WTC11 (cell line): Measurements from ENCODE around the gene FCN1.

Experiments
- CBFB ChIP-seq: sonication (generic); formaldehyde crosslinking; IDR thresholded peaks from 2 replicates; pipeline ENCODE4 v1.8.1; 2022; ENCODE audit warnings: mild to moderate bottlenecking, low read depth, missing genetic modification reagents
- CREM ChIP-seq: sonication (generic); formaldehyde crosslinking; IDR thresholded peaks from 2 replicates; pipeline ENCODE4 v1.8.1; 2022; ENCODE audit warnings: mild to moderate bottlenecking, missing genetic modification reagents, moderate library complexity
- EMX1 ChIP-seq: fragments of 250-450 bp; sonication (Bioruptor Pico); IDR thresholded peaks from 2 replicates; pipeline ENCODE4 v1.8.0; 2021; ENCODE audit warnings: mild to moderate bottlenecking
- ESRRA ChIP-seq: sonication (generic); formaldehyde crosslinking; IDR thresholded peaks from 2 replicates; pipeline ENCODE4 v1.8.1; 2022; ENCODE audit warnings: mild to moderate bottlenecking, missing genetic modification reagents, borderline replicate concordance
- NFE2L1 ChIP-seq: sonication (generic); formaldehyde crosslinking; IDR thresholded peaks from 2 replicates; pipeline ENCODE4 v1.8.1; 2023; ENCODE audit warnings: missing genetic modification reagents
- NR3C1 ChIP-seq: sonication (generic); formaldehyde crosslinking; conservative IDR thresholded peaks from 2 replicates; pipeline ENCODE4 v1.8.1; 2023; ENCODE audit warnings: low read depth, mild to moderate bottlenecking, missing genetic modification reagents
- RORB ChIP-seq: fragments of 250-450 bp; sonication (Bioruptor Pico); IDR thresholded peaks from 2 replicates; pipeline ENCODE4 v1.9.0; 2021; ENCODE audit warnings: mild to moderate bottlenecking
- SMAD3 ChIP-seq: sonication (generic); formaldehyde crosslinking; IDR thresholded peaks from 2 replicates; pipeline ENCODE4 v1.8.0; 2022; ENCODE audit warnings: missing genetic modification reagents, mild to moderate bottlenecking, borderline replicate concordance
- TP53 ChIP-seq: sonication (generic); formaldehyde crosslinking; IDR thresholded peaks from 2 replicates; pipeline ENCODE4 v1.8.1; 2023; ENCODE audit warnings: mild to moderate bottlenecking, missing genetic modification reagents
- ZNF121 ChIP-seq: sonication (generic); formaldehyde crosslinking; IDR thresholded peaks from 2 replicates; pipeline ENCODE4 v1.8.0; 2023; ENCODE audit warnings: missing genetic modification reagents
- TF ChIP-seq, protein P1 (sequence below): sonication (generic); formaldehyde crosslinking; IDR thresholded peaks from 2 replicates; pipeline ENCODE4 v1.8.0; 2022; ENCODE audit warnings: mild to moderate bottlenecking, missing genetic modification reagents
- TF ChIP-seq, protein P2 (sequence below): fragments of 200-600 bp; IDR thresholded peaks from 2 replicates; pipeline ENCODE4 v1.8.0; 2022; ENCODE audit warnings: antibody characterized with exemption
- TF ChIP-seq, protein P3 (sequence below): sonication (generic); formaldehyde crosslinking; IDR thresholded peaks from 2 replicates; pipeline ENCODE4 v1.8.0; 2022; ENCODE audit warnings: mild to moderate bottlenecking, missing genetic modification reagents

DNA sequence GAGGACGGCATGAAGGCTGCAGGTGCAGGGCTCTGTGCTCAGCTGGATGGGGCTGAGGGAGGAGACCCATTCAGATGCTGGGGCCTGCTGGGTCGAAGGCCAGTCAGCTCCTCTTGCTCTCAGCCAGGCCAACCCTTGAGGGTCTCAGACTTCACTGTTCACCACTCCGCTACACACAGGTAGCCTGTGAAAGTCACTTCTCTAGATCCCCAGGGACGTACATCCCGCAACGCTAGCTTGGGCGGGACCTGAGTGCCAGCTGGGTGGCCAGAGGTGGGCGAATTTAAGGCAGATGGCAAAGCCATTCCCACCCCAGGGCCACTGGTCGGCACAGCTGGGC is 42.2 kb upstream of the FCN1 start:
- TF ChIP-seq ZNF121 (CRISPR knock-in tag), result no peak
- TF ChIP-seq, protein P1, sequence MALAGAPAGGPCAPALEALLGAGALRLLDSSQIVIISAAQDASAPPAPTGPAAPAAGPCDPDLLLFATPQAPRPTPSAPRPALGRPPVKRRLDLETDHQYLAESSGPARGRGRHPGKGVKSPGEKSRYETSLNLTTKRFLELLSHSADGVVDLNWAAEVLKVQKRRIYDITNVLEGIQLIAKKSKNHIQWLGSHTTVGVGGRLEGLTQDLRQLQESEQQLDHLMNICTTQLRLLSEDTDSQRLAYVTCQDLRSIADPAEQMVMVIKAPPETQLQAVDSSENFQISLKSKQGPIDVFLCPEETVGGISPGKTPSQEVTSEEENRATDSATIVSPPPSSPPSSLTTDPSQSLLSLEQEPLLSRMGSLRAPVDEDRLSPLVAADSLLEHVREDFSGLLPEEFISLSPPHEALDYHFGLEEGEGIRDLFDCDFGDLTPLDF (CRISPR knock-in tag), result no peak
- TF ChIP-seq EMX1 (CRISPR knock-in tag), result no peak
- TF ChIP-seq NFE2L1 (CRISPR knock-in tag), result no peak
- TF ChIP-seq, protein P2, sequence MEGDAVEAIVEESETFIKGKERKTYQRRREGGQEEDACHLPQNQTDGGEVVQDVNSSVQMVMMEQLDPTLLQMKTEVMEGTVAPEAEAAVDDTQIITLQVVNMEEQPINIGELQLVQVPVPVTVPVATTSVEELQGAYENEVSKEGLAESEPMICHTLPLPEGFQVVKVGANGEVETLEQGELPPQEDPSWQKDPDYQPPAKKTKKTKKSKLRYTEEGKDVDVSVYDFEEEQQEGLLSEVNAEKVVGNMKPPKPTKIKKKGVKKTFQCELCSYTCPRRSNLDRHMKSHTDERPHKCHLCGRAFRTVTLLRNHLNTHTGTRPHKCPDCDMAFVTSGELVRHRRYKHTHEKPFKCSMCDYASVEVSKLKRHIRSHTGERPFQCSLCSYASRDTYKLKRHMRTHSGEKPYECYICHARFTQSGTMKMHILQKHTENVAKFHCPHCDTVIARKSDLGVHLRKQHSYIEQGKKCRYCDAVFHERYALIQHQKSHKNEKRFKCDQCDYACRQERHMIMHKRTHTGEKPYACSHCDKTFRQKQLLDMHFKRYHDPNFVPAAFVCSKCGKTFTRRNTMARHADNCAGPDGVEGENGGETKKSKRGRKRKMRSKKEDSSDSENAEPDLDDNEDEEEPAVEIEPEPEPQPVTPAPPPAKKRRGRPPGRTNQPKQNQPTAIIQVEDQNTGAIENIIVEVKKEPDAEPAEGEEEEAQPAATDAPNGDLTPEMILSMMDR, result no peak
- no peak for TF ChIP-seq ESRRA
- no peak for TF ChIP-seq CBFB (CRISPR knock-in tag)
- no peak for TF ChIP-seq CREM (CRISPR knock-in tag)
- TF ChIP-seq TP53 (CRISPR knock-in tag), result no peak
- no peak for TF ChIP-seq NR3C1 (CRISPR knock-in tag)
- TF ChIP-seq SMAD3 (CRISPR knock-in tag), result no peak
- TF ChIP-seq RORB (CRISPR knock-in tag), result no peak
- TF ChIP-seq, protein P3, sequence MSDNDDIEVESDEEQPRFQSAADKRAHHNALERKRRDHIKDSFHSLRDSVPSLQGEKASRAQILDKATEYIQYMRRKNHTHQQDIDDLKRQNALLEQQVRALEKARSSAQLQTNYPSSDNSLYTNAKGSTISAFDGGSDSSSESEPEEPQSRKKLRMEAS, result no peak
